Heart left ventricle (tissue), 16 donors: ENCODE measurements around the gene PHEX. TPM values are rescaled to one million over a fixed set of nuclear protein-coding genes. Genes with fewer than 3 reads are reported as not detected.

Experiments used
- ATAC-seq, 4 donors: fragments of 200-7000 bp; cut with Tn5 transposase; one replicate each; pipeline ENCODE4 v1.9.1; 2020 to 2022; ENCODE audit warnings: moderate library complexity in 4 of 4, mild to moderate bottlenecking in 3 of 4, moderate number of reproducible peaks in 1 of 4
- DNase-seq, 5 donors: peaks; one replicate each; pipeline ENCODE4 v3.0.0-alpha.2; 2020
- H3K27ac ChIP-seq, 12 donors: fragments of 200-600 bp; sonication (generic) in 4 of 12; one replicate each; pipeline versions ENCODE4 v1.5.0 to v1.8.0; 2016 to 2022; ENCODE audit warnings: mild to moderate bottlenecking in 2 of 12
- H3K27me3 ChIP-seq, 9 donors: fragments of 200-600 bp; sonication (generic) in 2 of 9; one replicate each; pipeline versions ENCODE4 v1.5.1 to v1.8.0; 2016 to 2022; ENCODE audit warnings: mild to moderate bottlenecking in 3 of 9
- H3K36me3 ChIP-seq, 9 donors: fragments of 200-600 bp; sonication (generic) in 2 of 9; one replicate each; pipeline versions ENCODE4 v1.5.0 to v1.8.0; 2018 to 2022; ENCODE audit warnings: mild to moderate bottlenecking in 2 of 9
- H3K4me1 ChIP-seq, 12 donors: fragments of 200-600 bp; sonication (generic) in 4 of 12; one replicate each; pipeline versions ENCODE4 v1.5.0 to v1.8.0; 2016 to 2022; ENCODE audit warnings: mild to moderate bottlenecking in 3 of 12
- H3K4me3 ChIP-seq, 12 donors: fragments of 200-600 bp; sonication (generic) in 4 of 12; one replicate each; pipeline versions ENCODE4 v1.5.0 to v1.8.0; 2017 to 2022; ENCODE audit warnings: mild to moderate bottlenecking in 9 of 12, moderate library complexity in 4 of 12
- H3K9me3 ChIP-seq, 12 donors: fragments of 200-600 bp; sonication (generic) in 4 of 12; one replicate each; pipeline versions ENCODE4 v1.5.0 to v1.8.0; 2016 to 2022; ENCODE audit warnings: mild to moderate bottlenecking in 1 of 12
- POLR2A ChIP-seq, 2 donors: fragments of 450-650 bp; IDR thresholded peaks; one replicate each; pipeline ENCODE4 v1.6.1; 2017; ENCODE audit warnings: antibody characterized with exemption in 2 of 2, mild to moderate bottlenecking in 2 of 2, moderate library complexity in 2 of 2
- WGBS, 4 donors: extraction: QIAGEN DNeasy Blood & Tissue Kit in 2 of 4; methylation state at CpG; one replicate each; pipeline versions ENCODE4 v1.1.5 to v1.1.7; 2013 to 2018; 5-methylcytosine and 5-hydroxymethylcytosine counted together
- intact Hi-C, 10 donors: fragments of 100-400 bp; cut with DNase I; formaldehyde crosslinking; loops; one replicate each; pipeline versions ENCODE4 v1.11.1 to v1.14.2; 2022
- polyA plus RNA-seq, 2 donors: library from polyadenylated mRNA; stranded (reverse); fragments of 200-250 nt; gene quantifications; one replicate each; pipeline ENCODE4 v1.2.3, GENCODE V29; 2013
- total RNA-seq, 9 donors: library from RNA; depleted of rRNA in 2 of 9; stranded (reverse); fragments of >200 nt in 2 of 9; fragmentation: NEBNext Ultra II Directional in 3 of 9; extraction: Animal tissue kit (Norgen Biotek cat#: 25700) in 3 of 9; gene quantifications; one replicate each; pipeline versions ENCODE4 v1.1.0 to v1.2.4, GENCODE V29; 2016 to 2023
- TF ChIP-seq, protein P1 (sequence below), 12 donors: fragments of 200-600 bp; sonication (generic) in 4 of 12; IDR thresholded peaks; one replicate each; pipeline versions ENCODE4 v1.5.0 to v1.8.0; 2018 to 2022; ENCODE audit warnings: antibody characterized with exemption in 12 of 12, mild to moderate bottlenecking in 5 of 12
- donor health status: ischemic (EF 13 %, LVEDD 7.1; RV severe dilation, severe dysfunction).
- donor health status: healthy with polysubstance abuse.
- donor health status: DM: no; HTN: yes; CAD: no.
- donor health status: DM: no; HTN: no; CAD: no.
- donor health status: ischemic (EF 25% LVEDD 6.9; RV normal size, moderate dysfunction).
- donor health status: ischemic (EF 25% LVEDD 5.7; RV mildly dilated, moderate dysfunction).
- donor health status: healthy.
- donor health status: DM: yes; HTN: yes; CAD: no.
- donor health status: ischemic (EF 35%, LVEDD 5.7; RV mildly dilated, moderate dysfunction).
- donor health status: nonischemic (EF 11% LVEDD 7.7; RV severe dilation, severe dysfunction).
- donor health status: DM: yes; HTN: yes; CAD: no.
- donor health status: PGD.
- donor health status: ischemic (EF 29% LVEDD 5.4; RV normal size, mild dysfunction).
- donor health status: nonischemic (EF 23%, LVEDD 6.1; RV moderate dilation, normal function).

The PHEX gene
- total and polyA plus RNA-seq, 11 donors: 0.01 to 0.53 (median 0.23) TPM; not detected in 5

DNA sequence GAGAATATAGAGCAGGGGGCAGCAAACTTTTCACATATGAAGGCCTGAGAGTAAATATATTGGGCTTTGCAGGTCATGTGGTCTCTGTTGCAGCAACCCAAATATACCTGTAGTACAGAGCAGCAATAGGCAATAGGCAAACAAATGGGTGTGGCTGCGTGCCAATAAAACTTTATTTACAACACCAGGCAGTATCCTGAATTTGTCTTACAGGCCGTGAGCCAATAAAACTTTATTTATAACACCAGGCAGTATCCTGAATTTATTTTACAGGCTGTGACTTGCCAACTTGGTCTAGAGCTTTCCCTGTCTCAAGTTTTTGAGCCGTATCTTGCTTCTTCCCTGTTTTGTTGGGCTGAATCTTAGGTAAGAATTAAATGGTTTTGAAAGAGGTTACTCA, 118.2 kb downstream of the PHEX start:
- intact Hi-C loops: no loop called here
- Histone ChIP-seq H3K9me3 (peaks cover 0 to 5% (median 0%) of the 10 kb centered on the region in 12 donors), H3K36me3 (no peaks in the 10 kb centered on the region), H3K4me1 (no peaks in the 10 kb centered on the region), H3K27me3 (peaks cover 0 to 3% (median 0%) of the 10 kb centered on the region in 9 donors), H3K4me3 (no peak overlapping the region), H3K27ac (no peak overlapping the region)
- 36 to 91% (median 66%) methylated on average over 3 of the region's 3 CpGs for WGBS, 4 donors
- no peak for TF ChIP-seq POLR2A (IDR thresholded peaks at IDR 0.05)
- TF ChIP-seq, protein P1, sequence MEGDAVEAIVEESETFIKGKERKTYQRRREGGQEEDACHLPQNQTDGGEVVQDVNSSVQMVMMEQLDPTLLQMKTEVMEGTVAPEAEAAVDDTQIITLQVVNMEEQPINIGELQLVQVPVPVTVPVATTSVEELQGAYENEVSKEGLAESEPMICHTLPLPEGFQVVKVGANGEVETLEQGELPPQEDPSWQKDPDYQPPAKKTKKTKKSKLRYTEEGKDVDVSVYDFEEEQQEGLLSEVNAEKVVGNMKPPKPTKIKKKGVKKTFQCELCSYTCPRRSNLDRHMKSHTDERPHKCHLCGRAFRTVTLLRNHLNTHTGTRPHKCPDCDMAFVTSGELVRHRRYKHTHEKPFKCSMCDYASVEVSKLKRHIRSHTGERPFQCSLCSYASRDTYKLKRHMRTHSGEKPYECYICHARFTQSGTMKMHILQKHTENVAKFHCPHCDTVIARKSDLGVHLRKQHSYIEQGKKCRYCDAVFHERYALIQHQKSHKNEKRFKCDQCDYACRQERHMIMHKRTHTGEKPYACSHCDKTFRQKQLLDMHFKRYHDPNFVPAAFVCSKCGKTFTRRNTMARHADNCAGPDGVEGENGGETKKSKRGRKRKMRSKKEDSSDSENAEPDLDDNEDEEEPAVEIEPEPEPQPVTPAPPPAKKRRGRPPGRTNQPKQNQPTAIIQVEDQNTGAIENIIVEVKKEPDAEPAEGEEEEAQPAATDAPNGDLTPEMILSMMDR (IDR thresholded peaks at IDR 0.05): no peak
- ATAC-seq (no peak), DNase-seq (no peak)

DNA sequence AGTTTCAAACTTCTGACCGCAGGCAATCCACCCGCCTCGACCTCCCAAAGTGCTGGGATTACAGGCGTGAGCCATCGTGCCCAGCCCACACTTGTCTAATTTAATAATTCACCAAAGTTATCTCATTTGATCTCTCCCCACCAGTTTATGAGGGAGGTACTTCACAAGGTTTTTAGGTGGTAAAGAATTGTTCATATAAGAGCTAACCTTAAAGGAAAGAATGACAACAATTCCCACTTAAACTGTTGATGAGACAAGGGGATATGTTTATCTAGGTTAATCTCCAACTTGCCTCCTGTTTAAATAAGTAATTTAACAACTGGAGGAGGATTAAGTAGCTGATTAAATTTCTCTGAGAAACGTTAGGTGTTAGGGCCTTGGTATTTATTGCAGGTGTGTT, 123.0 kb downstream of the PHEX start:
- no peak for TF ChIP-seq POLR2A (IDR thresholded peaks at IDR 0.05)
- TF ChIP-seq, protein P1 (IDR thresholded peaks at IDR 0.05): no peak
- H3K4me1 ChIP-seq: no peaks in the 10 kb centered on the region
- no peaks in the 10 kb centered on the region for H3K9me3 ChIP-seq
- ATAC-seq (no peak), DNase-seq (no peak)
- intact Hi-C loops: no loop called here
- peaks cover 0 to 4% (median 0%) of the 10 kb centered on the region in 9 donors for H3K27me3 ChIP-seq
- H3K4me3 ChIP-seq: no peak overlapping the region
- WGBS, 4 donors: 83 to 90% (median 85%) methylated on average over 6 of the region's 6 CpGs
- H3K27ac ChIP-seq: no peak overlapping the region
- H3K36me3 ChIP-seq: no peaks in the 10 kb centered on the region

DNA sequence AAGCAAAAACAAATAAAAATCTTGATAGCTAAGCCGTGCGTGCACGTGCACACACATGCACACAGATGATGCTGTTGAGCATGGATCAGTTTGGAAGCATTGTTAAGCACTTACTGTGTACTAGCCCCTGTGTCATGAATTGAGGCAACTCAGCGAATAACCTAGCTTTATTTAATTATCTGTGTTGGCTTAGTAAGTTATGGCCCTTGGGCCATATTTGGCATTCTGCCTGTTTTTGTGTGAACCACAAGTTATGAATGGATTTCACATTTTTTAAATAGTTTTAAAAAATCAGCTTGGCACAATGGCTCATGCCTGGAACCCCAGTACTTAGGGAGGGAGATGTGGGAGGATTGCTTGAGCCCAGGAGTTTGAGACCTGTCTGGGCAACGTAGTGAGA, 126.9 kb downstream of the PHEX start:
- Histone ChIP-seq H3K4me3 (no peak overlapping the region), H3K36me3 (no peaks in the 10 kb centered on the region), H3K4me1 (no peaks in the 10 kb centered on the region), H3K27ac (no peak overlapping the region), H3K9me3 (no peaks in the 10 kb centered on the region), H3K27me3 (peaks cover 0 to 4% (median 0%) of the 10 kb centered on the region in 9 donors)
- 71 to 91% (median 89%) methylated on average over 5 of the region's 5 CpGs for WGBS, 4 donors
- intact Hi-C loops: no loop called here
- DNase-seq (no peak), ATAC-seq (no peak)
- TF ChIP-seq, protein P1 (IDR thresholded peaks at IDR 0.05): no peak
- no peak for TF ChIP-seq POLR2A (IDR thresholded peaks at IDR 0.05)

DNA sequence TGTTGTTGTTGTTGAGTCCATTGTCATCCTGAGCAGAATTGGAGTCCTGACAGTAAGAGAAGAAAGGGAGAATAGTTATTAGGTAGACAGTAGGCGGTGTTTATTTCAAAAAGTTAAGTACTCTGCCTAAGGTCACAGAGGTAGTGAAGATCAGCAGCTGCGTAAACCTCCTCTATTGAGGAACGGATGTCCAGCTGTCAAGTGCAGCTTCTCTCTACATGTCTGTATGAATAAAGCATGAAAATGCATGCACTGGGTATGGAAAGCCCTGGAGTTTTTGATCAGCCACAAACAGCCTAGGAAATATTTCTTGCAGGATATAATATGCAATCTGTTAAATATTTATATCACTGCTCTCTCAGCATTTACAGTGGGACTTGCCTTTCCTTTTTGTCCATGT, 131.2 kb downstream of the PHEX start:
- Histone ChIP-seq H3K4me1 (no peaks in the 10 kb centered on the region), H3K27ac (no peak overlapping the region), H3K27me3 (no peaks in the 10 kb centered on the region), H3K9me3 (no peaks in the 10 kb centered on the region), H3K36me3 (no peaks in the 10 kb centered on the region), H3K4me3 (no peak overlapping the region)
- ATAC-seq (no peak), DNase-seq (no peak)
- intact Hi-C loops: no loop called here
- TF ChIP-seq, protein P1 (IDR thresholded peaks at IDR 0.05): no peak
- TF ChIP-seq POLR2A (IDR thresholded peaks at IDR 0.05): no peak
- WGBS, 4 donors: 81 to 95% (median 89%) methylated on average over 3 of the region's 3 CpGs
